ENCODE data around the gene CHST1.

Gene CHST1

GRCh38 chr11:45665206-45665932 lies at the start of gene CHST1:
Gene CHST1, minus strand, starts transcription at chr11:45665622. Its CDS starts 14,699 bp downstream, at chr11:45650923.
- DNase-seq, result peak; percentile 68

GRCh38 chr11:45713573-45713972 lies 48.2 kb upstream of the CHST1 start:
- no peak for DNase-seq

GRCh38 chr11:45710561-45710960 lies 45.1 kb upstream of the CHST1 start:
- DNase-seq, result no peak

GRCh38 chr11:45708887-45709663 lies 43.7 kb upstream of the CHST1 start:
- DNase-seq, result no peak

- no peak for DNase-seq
Measured at GRCh38 chr11:45704635-45705034, 39.2 kb upstream of the CHST1 start.

GRCh38 chr11:45704133-45704532 lies 38.7 kb upstream of the CHST1 start:
- DNase-seq, result no peak

- DNase-seq, result no peak
Measured at GRCh38 chr11:45702511-45702910, 37.1 kb upstream of the CHST1 start.

- no peak for DNase-seq
Measured at GRCh38 chr11:45698777-45699497, 33.5 kb upstream of the CHST1 start.

GRCh38 chr11:45692808-45693453 lies 27.5 kb upstream of the CHST1 start:
- no peak for DNase-seq

GRCh38 chr11:45688472-45689033 lies 23.1 kb upstream of the CHST1 start:
- DNase-seq, result no peak

- no peak for DNase-seq
Measured at GRCh38 chr11:45687836-45688235, 22.4 kb upstream of the CHST1 start.

- DNase-seq, result no peak
Measured at GRCh38 chr11:45685964-45686537, 20.6 kb upstream of the CHST1 start.

GRCh38 chr11:45684440-45684839 lies 19.0 kb upstream of the CHST1 start:
- no peak for DNase-seq

GRCh38 chr11:45683271-45684058 lies 18.0 kb upstream of the CHST1 start:
- no peak for DNase-seq

- no peak for DNase-seq
Measured at GRCh38 chr11:45679806-45680205, 14.4 kb upstream of the CHST1 start.

- no peak for DNase-seq
Measured at GRCh38 chr11:45678976-45679375, 13.6 kb upstream of the CHST1 start.

GRCh38 chr11:45677770-45678512 lies 12.5 kb upstream of the CHST1 start:
- DNase-seq, result no peak

- no peak for DNase-seq
Measured at GRCh38 chr11:45676522-45677095, 11.2 kb upstream of the CHST1 start.

- DNase-seq, result no peak
Measured at GRCh38 chr11:45675646-45676045, 10.2 kb upstream of the CHST1 start.

- no peak for DNase-seq
Measured at GRCh38 chr11:45674481-45675190, 9.2 kb upstream of the CHST1 start.

Data from eye (tissue), 1 donor.